ENCODE results near the gene CAGE1.
"Not testable (repeated sequence)": the region's sequence is repeated elsewhere in the genome, so short reads cannot be mapped to it uniquely, and the experiment has no call there.

DNA sequence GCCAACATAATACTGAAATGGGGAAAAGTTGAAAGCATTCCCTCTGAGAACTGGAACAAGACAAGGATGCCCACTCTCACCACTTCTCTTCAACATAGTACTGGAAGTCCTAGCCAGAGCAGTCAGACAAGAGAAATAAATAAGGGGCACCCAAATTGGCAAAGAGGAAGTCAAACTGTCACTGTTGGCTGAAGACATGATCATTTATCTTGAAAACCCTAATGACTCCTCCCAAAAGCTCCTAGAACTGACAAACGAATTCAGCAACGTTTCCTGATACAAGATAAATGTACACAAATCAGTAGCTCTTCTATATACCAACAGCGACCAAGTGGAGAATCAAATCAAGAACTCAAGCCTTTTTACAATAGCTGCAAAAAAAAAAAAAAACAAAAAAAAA, 37.6 kb downstream of the CAGE1 start:
- TF ChIP-seq CTCF (IDR thresholded peaks at IDR 0.05; ENCODE audit: low read depth, low read length, poor library complexity, severe bottlenecking); EZH2phosphoT487 (IDR thresholded peaks at IDR 0.05; ENCODE audit: borderline replicate concordance, low read length): not testable (repeated sequence)
